ENCODE measurements around the gene ATP11A. TPM values are rescaled to one million over a fixed set of nuclear protein-coding genes. Genes with fewer than 3 reads are reported as not detected.

ATP11A gene
- total and polyA plus RNA-seq, 9 of the 15 experiments (the other 6 are each of a cell fraction or from before 2014, with no cell fraction given) = 0.38 to 34.2 (median 4.2) TPM

GRCh38 chr13:112894423-112894672 lies 204.5 kb downstream of the ATP11A start:
- Histone ChIP-seq H3K4me3 (no peak overlapping the region), H3K36me3 (ENCODE audit: control insufficient read depth, insufficient read depth, low read length) (no peaks in the 10 kb centered on the region), H3K4me1 (replicated peaks in 1 of 2; ENCODE audit: control insufficient read depth in 2 of 2, insufficient read depth in 2 of 2, low read length in 2 of 2) (peaks cover 0 to 47% of the 10 kb centered on the region in 2 experiments; a peak in 2 of 5 replicates), H4K20me1 (replicated peaks; ENCODE audit: control insufficient read depth, insufficient read depth, low read length) (peaks cover 7% of the 10 kb centered on the region; the same call in 1 of the 2 replicates), H3K27me3 (ENCODE audit: control insufficient read depth in 2 of 2, insufficient read depth in 2 of 2, low read length in 2 of 2) (peaks cover 28 to 89% of the 10 kb centered on the region in 2 experiments), H3K4me2 (ENCODE audit: insufficient read depth, low read length) (no peak overlapping the region; the same call in 1 of the 2 replicates), H3K27ac (ENCODE audit: extremely low read depth, low read depth, low read length) (no peak overlapping the region), H2AFZ (ENCODE audit: low read depth, low read length) (no peak overlapping the region), H3K9me1 (ENCODE audit: control insufficient read depth, insufficient read depth, low read length) (no peaks in the 10 kb centered on the region), H3K79me2 (ENCODE audit: control insufficient read depth, insufficient read depth, low read length) (no peaks in the 10 kb centered on the region), H3K9me3 (replicated peaks; ENCODE audit: control insufficient read depth, insufficient read depth, low read depth, low read length) (no peaks in the 10 kb centered on the region), H3K9ac (ENCODE audit: insufficient read depth in 1 of 2, low read depth in 2 of 2, low read length in 2 of 2) (no peak overlapping the region)
- ATAC-seq (peak; percentile 59), DNase-seq (ENCODE audit: extremely low read depth in 1 of 4, low spot score in 3 of 4) (no peak), FAIRE-seq (no peak)
- CTCF ChIA-PET (ENCODE audit: low intra/inter-chr PET ratio) = interaction anchor here (0.6 kb wide), 1 partner anchor 52 kb away, joined by 3 read pairs; no protein-coding TSS in a partner anchor
- intact Hi-C loops (cut with micrococcal nuclease) = no loop called here
- in situ Hi-C loops (cut with MboI) = no loop called here
- no TSS peak for BruUV-seq (replicated peaks)
- WGBS (ENCODE audit: insufficient coverage, low coverage, missing lambda C conversion rate) = no CpG with 5 or more reads among the region's 34 CpGs
- peak; percentile 21; the same call in 1 of the 2 replicates for TF ChIP-seq VEZF1 (CRISPR knock-in tag; IDR thresholded peaks at IDR 0.05)
- no peak for TF ChIP-seq RNF2 (IDR thresholded peaks at IDR 0.05)
- POLR2A ChIA-PET = interaction anchor here (0.5 kb wide), 1 partner anchor 12 kb away, joined by 4 read pairs; no protein-coding TSS in a partner anchor
